ENCODE data around the gene KLK3. TPM values are rescaled to one million over a fixed set of nuclear protein-coding genes. Genes with fewer than 3 reads are reported as not detected.

KLK3 gene
- total RNA-seq, 1 donor from 2014 or later, result not detected

DNA sequence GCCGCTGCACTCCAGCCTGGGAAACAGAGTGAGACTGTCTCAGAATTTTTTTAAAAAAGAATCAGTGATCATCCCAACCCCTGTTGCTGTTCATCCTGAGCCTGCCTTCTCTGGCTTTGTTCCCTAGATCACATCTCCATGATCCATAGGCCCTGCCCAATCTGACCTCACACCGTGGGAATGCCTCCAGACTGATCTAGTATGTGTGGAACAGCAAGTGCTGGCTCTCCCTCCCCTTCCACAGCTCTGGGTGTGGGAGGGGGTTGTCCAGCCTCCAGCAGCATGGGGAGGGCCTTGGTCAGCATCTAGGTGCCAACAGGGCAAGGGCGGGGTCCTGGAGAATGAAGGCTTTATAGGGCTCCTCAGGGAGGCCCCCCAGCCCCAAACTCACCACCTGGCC, 18.3 kb downstream of the KLK3 start, which contains the start of gene KLK2:
TSS of gene KLK2 (plus strand) at position 384 of the 400 bp plus-strand sequence. CDS start 35 bp downstream, outside the sequence.
- Mint-ChIP-seq H3K27ac (ENCODE audit: unreplicated experiment) (no peak within 1 kb of the TSS), H3K9me3 (ENCODE audit: unreplicated experiment) (peaks cover 4% of the 10 kb centered on the region), H3K4me1 (ENCODE audit: unreplicated experiment) (no peaks in the 10 kb centered on the region), H3K36me3 (ENCODE audit: low read depth, unreplicated experiment) (peaks cover 5% of the 10 kb centered on the region), H3K27me3 (ENCODE audit: unreplicated experiment) (peaks cover 1% of the 10 kb centered on the region), H3K4me3 (ENCODE audit: unreplicated experiment) (no peak within 1 kb of the TSS)
- DNase-seq (ENCODE audit: low spot score), result no peak
- TF ChIP-seq, protein P1, sequence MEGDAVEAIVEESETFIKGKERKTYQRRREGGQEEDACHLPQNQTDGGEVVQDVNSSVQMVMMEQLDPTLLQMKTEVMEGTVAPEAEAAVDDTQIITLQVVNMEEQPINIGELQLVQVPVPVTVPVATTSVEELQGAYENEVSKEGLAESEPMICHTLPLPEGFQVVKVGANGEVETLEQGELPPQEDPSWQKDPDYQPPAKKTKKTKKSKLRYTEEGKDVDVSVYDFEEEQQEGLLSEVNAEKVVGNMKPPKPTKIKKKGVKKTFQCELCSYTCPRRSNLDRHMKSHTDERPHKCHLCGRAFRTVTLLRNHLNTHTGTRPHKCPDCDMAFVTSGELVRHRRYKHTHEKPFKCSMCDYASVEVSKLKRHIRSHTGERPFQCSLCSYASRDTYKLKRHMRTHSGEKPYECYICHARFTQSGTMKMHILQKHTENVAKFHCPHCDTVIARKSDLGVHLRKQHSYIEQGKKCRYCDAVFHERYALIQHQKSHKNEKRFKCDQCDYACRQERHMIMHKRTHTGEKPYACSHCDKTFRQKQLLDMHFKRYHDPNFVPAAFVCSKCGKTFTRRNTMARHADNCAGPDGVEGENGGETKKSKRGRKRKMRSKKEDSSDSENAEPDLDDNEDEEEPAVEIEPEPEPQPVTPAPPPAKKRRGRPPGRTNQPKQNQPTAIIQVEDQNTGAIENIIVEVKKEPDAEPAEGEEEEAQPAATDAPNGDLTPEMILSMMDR (IDR thresholded peaks at IDR 0.05; ENCODE audit: unreplicated experiment), result no peak

DNA sequence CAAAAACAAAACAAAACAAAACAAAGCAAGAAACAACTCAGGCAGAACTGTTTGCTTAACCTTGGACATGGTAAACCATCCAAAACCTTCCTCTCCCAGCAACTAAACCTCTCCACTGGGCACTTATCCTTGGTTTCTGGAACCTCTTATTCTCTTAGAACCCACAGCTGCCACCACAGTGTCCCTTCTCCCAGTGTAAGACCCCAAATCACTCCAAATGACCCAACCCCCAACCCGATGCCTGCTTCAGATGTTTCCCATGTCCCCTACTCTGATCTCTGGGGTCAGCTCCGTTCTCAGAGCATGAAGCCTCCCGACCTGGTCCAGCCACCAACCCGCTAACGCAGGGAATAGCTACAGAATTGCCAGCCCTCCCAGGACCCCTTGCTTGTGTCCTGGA, 19.5 kb downstream of the KLK3 start:
- Mint-ChIP-seq H3K27ac (ENCODE audit: unreplicated experiment) (no peak overlapping the region), H3K27me3 (ENCODE audit: unreplicated experiment) (peaks cover 1% of the 10 kb centered on the region), H3K4me1 (ENCODE audit: unreplicated experiment) (no peaks in the 10 kb centered on the region), H3K4me3 (ENCODE audit: unreplicated experiment) (no peak overlapping the region), H3K9me3 (ENCODE audit: unreplicated experiment) (peaks cover under 1% of the 10 kb centered on the region), H3K36me3 (ENCODE audit: low read depth, unreplicated experiment) (peaks cover 5% of the 10 kb centered on the region)
- TF ChIP-seq, protein P1 (IDR thresholded peaks at IDR 0.05; ENCODE audit: unreplicated experiment), result no peak
- DNase-seq (ENCODE audit: low spot score), result no peak

DNA sequence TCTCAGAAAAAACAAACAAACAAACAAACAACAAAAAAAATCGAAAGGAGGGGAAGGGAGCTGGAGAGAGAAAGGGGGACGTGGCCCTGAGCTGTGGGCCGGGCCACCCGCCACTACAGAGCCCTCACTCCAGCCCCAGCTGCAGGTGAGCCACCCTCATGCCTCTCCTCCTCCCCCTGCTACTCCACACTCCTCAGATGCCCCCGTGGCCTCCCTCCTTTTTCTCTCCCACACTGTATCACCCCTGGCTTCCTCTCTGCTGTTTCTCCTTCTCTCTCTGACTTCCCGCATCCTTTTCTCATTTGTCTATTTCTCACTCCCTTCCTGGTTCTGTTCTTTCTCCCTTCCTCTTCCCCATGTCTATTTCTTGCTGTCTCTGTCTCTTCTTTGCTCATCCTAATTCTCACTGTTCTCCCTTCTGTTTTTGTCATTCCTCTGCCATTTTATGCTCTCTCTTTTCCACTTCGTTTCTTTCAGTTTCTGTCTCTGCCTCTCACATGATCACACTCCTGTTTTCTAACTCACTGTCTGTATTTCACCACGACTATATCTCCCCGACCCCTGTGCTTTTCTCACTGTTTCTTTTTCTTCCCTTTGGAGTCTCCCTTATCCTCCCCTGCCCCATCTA, 21.2 kb downstream of the KLK3 start:
- TF ChIP-seq, protein P1 (IDR thresholded peaks at IDR 0.05; ENCODE audit: unreplicated experiment), result no peak
- peaks cover 5% of the 10 kb centered on the region for H3K36me3 Mint-ChIP-seq (ENCODE audit: low read depth, unreplicated experiment)
- DNase-seq (ENCODE audit: low spot score), result no peak
- no peak overlapping the region for H3K4me3 Mint-ChIP-seq (ENCODE audit: unreplicated experiment)
- no peaks in the 10 kb centered on the region for H3K9me3 Mint-ChIP-seq (ENCODE audit: unreplicated experiment)
- no peak overlapping the region for H3K27ac Mint-ChIP-seq (ENCODE audit: unreplicated experiment)
- peaks cover 5% of the 10 kb centered on the region for H3K27me3 Mint-ChIP-seq (ENCODE audit: unreplicated experiment)
- H3K4me1 Mint-ChIP-seq (ENCODE audit: unreplicated experiment), result no peaks in the 10 kb centered on the region

DNA sequence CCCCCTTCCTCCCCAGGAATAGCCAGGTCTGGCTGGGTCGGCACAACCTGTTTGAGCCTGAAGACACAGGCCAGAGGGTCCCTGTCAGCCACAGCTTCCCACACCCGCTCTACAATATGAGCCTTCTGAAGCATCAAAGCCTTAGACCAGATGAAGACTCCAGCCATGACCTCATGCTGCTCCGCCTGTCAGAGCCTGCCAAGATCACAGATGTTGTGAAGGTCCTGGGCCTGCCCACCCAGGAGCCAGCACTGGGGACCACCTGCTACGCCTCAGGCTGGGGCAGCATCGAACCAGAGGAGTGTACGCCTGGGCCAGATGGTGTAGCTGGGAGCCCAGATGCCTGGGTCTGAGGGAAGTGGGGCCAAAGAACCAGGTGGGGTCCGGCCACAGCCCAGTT, 21.7 kb downstream of the KLK3 start:
- no peak overlapping the region for H3K4me3 Mint-ChIP-seq (ENCODE audit: unreplicated experiment)
- H3K4me1 Mint-ChIP-seq (ENCODE audit: unreplicated experiment), result no peaks in the 10 kb centered on the region
- TF ChIP-seq, protein P1 (IDR thresholded peaks at IDR 0.05; ENCODE audit: unreplicated experiment), result no peak
- no peaks in the 10 kb centered on the region for H3K9me3 Mint-ChIP-seq (ENCODE audit: unreplicated experiment)
- no peak overlapping the region for H3K27ac Mint-ChIP-seq (ENCODE audit: unreplicated experiment)
- peaks cover 5% of the 10 kb centered on the region for H3K36me3 Mint-ChIP-seq (ENCODE audit: low read depth, unreplicated experiment)
- peaks cover 5% of the 10 kb centered on the region for H3K27me3 Mint-ChIP-seq (ENCODE audit: unreplicated experiment)
- no peak for DNase-seq (ENCODE audit: low spot score)

DNA sequence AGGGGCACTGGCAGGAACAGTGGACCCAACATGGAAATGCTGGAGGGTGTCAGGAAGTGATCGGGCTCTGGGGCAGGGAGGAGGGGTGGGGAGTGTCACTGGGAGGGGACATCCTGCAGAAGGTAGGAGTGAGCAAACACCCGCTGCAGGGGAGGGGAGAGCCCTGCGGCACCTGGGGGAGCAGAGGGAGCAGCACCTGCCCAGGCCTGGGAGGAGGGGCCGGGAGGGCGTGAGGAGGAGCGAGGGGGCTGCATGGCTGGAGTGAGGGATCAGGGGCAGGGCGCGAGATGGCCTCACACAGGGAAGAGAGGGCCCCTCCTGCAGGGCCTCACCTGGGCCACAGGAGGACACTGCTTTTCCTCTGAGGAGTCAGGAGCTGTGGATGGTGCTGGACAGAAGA, 22.6 kb downstream of the KLK3 start:
- Mint-ChIP-seq H3K27ac (ENCODE audit: unreplicated experiment) (no peak overlapping the region), H3K9me3 (ENCODE audit: unreplicated experiment) (peaks cover 7% of the 10 kb centered on the region), H3K4me3 (ENCODE audit: unreplicated experiment) (no peak overlapping the region), H3K36me3 (ENCODE audit: low read depth, unreplicated experiment) (peaks cover 2% of the 10 kb centered on the region), H3K4me1 (ENCODE audit: unreplicated experiment) (no peaks in the 10 kb centered on the region), H3K27me3 (ENCODE audit: unreplicated experiment) (peaks cover 5% of the 10 kb centered on the region)
- TF ChIP-seq, protein P1 (IDR thresholded peaks at IDR 0.05; ENCODE audit: unreplicated experiment), result no peak
- no peak for DNase-seq (ENCODE audit: low spot score)

Data from endothelial cell (in vitro differentiated cells).